Duodenal mucosa (tissue), 2 donors: ENCODE data around the gene NCBP2L.

ENCODE experiments used
- H3K27ac ChIP-seq: one replicate; pipeline ENCODE4 v1.7.0; 2013; ENCODE audit warnings: low read depth, low read length
- H3K27me3 ChIP-seq, 2 donors: one replicate each; pipeline ENCODE4 v1.7.0; 2013; ENCODE audit warnings: low read length in 2 of 2, control low read depth in 1 of 2; ENCODE audit not compliant: insufficient read depth in 2 of 2, control insufficient read depth in 1 of 2
- H3K36me3 ChIP-seq, 2 donors: one replicate each; pipeline ENCODE4 v1.7.0; 2013; ENCODE audit warnings: low read length in 2 of 2, control low read depth in 1 of 2; ENCODE audit not compliant: insufficient read depth in 2 of 2, control insufficient read depth in 1 of 2
- H3K4me1 ChIP-seq, 2 donors: one replicate each; pipeline ENCODE4 v1.7.0; 2013; ENCODE audit warnings: low read length in 2 of 2, control low read depth in 1 of 2; ENCODE audit not compliant: insufficient read depth in 2 of 2, control insufficient read depth in 1 of 2
- H3K4me3 ChIP-seq, 2 donors: one replicate each; pipeline ENCODE4 v1.7.0; 2013; ENCODE audit warnings: low read length in 2 of 2, low read depth in 1 of 2
- H3K9ac ChIP-seq, 2 donors: one replicate each; pipeline ENCODE4 v1.7.0; 2013; ENCODE audit warnings: low read length in 2 of 2, low read depth in 1 of 2
- H3K9me3 ChIP-seq, 2 donors: one replicate each; pipeline ENCODE4 v1.7.0; 2013; ENCODE audit warnings: low read length in 2 of 2, control low read depth in 1 of 2; ENCODE audit not compliant: control insufficient read depth in 1 of 2

NCBP2L gene

GRCh38 chrX:107827030-107827831 is 49.7 kb downstream of the NCBP2L start:
- H3K9me3 ChIP-seq = no peaks in the 10 kb centered on the region
- no peak overlapping the region for H3K9ac ChIP-seq
- H3K4me3 ChIP-seq = peak overlapping the region; percentile 43 to 48
- peaks cover 0 to 7% of the 10 kb centered on the region in 2 donors for H3K4me1 ChIP-seq
- no peaks in the 10 kb centered on the region for H3K36me3 ChIP-seq
- H3K27ac ChIP-seq = peak overlapping the region; percentile 56
- H3K27me3 ChIP-seq = peaks cover 0 to 7% of the 10 kb centered on the region in 2 donors

DNA sequence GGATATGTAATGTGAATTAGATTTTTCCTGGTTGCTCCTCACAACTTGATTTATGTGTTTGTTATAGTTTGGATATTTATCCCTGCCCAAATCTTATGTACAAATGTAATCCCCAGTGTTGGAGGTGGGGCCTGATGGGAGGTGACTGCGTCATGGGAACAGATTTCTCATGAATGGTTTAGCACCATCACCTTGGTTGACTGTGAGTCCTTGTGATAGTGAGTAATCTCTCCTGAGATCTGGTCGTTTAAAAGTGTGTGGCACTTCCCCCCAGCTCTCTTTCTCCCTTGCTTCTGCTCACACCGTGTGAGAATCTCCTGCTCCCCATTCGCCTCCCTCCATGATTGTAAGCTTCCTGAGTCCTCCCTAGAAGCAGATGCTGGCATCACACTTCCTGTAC is 50.3 kb downstream of the NCBP2L start:
- peaks cover 0 to 7% of the 10 kb centered on the region in 2 donors for H3K27me3 ChIP-seq
- no peak overlapping the region for H3K27ac ChIP-seq
- H3K36me3 ChIP-seq = no peaks in the 10 kb centered on the region
- no peak overlapping the region for H3K4me3 ChIP-seq
- H3K4me1 ChIP-seq = peaks cover 0 to 7% of the 10 kb centered on the region in 2 donors
- H3K9me3 ChIP-seq = no peaks in the 10 kb centered on the region
- no peak overlapping the region for H3K9ac ChIP-seq

DNA sequence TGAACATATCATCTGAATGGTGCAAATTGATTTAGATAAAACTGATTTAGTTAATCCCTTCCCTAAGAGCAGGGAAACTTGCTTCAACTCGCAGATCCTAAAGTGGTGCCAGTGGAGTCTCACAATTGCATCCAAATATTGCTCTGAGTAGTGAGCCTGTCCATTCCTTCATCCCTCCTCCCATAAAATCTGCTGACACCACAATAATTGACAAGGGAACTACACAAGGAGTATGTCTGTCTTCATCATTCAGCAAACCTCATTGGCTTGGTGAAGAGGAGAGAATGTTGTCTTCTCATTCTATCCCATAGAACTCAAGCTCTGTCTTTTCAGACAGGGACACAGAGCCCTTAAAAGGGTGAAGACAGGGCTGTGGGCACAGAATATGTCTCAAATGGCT is 52.3 kb downstream of the NCBP2L start:
- H3K4me1 ChIP-seq = peaks cover 0 to 7% of the 10 kb centered on the region in 2 donors
- no peak overlapping the region for H3K9ac ChIP-seq
- H3K4me3 ChIP-seq = no peak overlapping the region
- H3K36me3 ChIP-seq = no peaks in the 10 kb centered on the region
- no peak overlapping the region for H3K27ac ChIP-seq
- peaks cover 0 to 7% of the 10 kb centered on the region in 2 donors for H3K27me3 ChIP-seq
- H3K9me3 ChIP-seq = no peaks in the 10 kb centered on the region

DNA sequence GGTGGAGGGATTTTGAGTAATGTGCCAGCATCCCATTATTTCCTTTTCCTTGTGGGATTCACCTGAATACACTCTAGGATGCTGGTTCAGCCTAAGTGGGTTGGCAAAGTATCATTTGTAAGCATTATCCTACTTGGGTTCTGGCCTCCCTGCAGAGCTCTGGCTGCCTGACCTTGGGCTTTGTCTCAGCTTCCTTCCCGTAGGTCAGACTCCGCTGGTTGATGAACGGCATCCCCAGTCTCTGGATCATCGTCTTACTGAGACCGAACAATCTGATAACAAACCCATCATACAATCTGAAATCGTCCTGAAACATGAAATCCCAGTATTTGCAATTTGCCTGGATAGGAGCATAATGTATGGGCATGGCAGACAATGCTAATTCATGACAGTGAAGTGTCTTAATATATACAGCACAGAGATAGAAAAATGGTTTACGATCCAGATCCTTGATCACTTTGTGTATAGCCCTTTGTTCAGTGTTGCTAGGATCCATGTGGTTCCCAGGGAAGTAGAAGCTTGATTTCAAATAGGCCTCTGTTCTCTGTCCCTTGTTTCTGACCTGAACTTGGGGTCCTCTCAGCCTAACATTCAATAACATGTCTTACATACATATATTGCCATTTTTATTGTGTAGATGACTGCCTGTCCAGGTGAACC is 53.7 kb downstream of the NCBP2L start:
- Histone ChIP-seq H3K4me3 (no peak overlapping the region), H3K36me3 (no peaks in the 10 kb centered on the region), H3K9me3 (no peaks in the 10 kb centered on the region), H3K27ac (no peak overlapping the region), H3K27me3 (peaks cover 0 to 7% of the 10 kb centered on the region in 2 donors), H3K9ac (no peak overlapping the region), H3K4me1 (peaks cover 0 to 7% of the 10 kb centered on the region in 2 donors)

GRCh38 chrX:107834275-107835201 is 57.0 kb downstream of the NCBP2L start:
- Histone ChIP-seq H3K27me3 (peaks cover 0 to 3% of the 10 kb centered on the region in 2 donors), H3K36me3 (no peaks in the 10 kb centered on the region), H3K4me3 (no peak overlapping the region), H3K9ac (no peak overlapping the region), H3K4me1 (no peaks in the 10 kb centered on the region), H3K27ac (no peak overlapping the region), H3K9me3 (no peaks in the 10 kb centered on the region)

GRCh38 chrX:107836958-107837357 is 59.4 kb downstream of the NCBP2L start:
- no peaks in the 10 kb centered on the region for H3K36me3 ChIP-seq
- H3K27me3 ChIP-seq = no peaks in the 10 kb centered on the region
- H3K27ac ChIP-seq = no peak overlapping the region
- no peak overlapping the region for H3K9ac ChIP-seq
- no peaks in the 10 kb centered on the region for H3K4me1 ChIP-seq
- H3K9me3 ChIP-seq = no peaks in the 10 kb centered on the region
- no peak overlapping the region for H3K4me3 ChIP-seq

DNA sequence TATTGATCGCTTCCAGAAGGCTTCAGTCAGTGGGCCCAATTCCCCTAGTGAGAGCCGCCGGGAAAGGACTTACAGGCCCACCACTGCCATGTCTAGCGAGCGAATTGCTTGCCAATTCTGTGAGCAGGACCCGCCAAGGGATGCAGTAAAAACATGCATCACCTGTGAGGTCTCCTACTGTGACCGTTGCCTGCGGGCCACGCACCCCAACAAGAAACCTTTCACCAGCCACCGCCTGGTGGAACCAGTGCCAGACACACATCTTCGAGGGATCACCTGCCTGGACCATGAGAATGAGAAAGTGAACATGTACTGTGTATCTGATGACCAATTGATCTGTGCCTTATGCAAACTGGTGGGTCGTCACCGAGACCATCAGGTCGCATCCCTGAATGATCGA is 63.4 kb downstream of the NCBP2L start:
- Histone ChIP-seq H3K9me3 (no peaks in the 10 kb centered on the region), H3K4me1 (no peaks in the 10 kb centered on the region), H3K27ac (no peak overlapping the region), H3K4me3 (no peak overlapping the region), H3K9ac (no peak overlapping the region), H3K27me3 (no peaks in the 10 kb centered on the region), H3K36me3 (no peaks in the 10 kb centered on the region)

- Histone ChIP-seq H3K4me3 (no peak overlapping the region), H3K36me3 (no peaks in the 10 kb centered on the region), H3K4me1 (no peaks in the 10 kb centered on the region), H3K9ac (no peak overlapping the region), H3K27me3 (no peaks in the 10 kb centered on the region), H3K27ac (no peak overlapping the region), H3K9me3 (no peaks in the 10 kb centered on the region)
Measured at GRCh38 chrX:107842715-107843400, 65.3 kb downstream of the NCBP2L start.
